OCI-LY1 (cell line): ENCODE data around the gene LRRC4B.

ENCODE experiments used
- H2AFZ ChIP-seq: fragments of 200-600 bp; sonication (generic), shearing (Covaris generic); 2 replicates; pipeline ENCODE4 v1.6.0; 2014; ENCODE audit warnings: antibody characterized with exemption, mild to moderate bottlenecking, low read length
- H3F3A ChIP-seq: fragments of 200-600 bp; sonication (generic), shearing (Covaris generic); 2 replicates; pipeline ENCODE4 v1.6.0; 2014; ENCODE audit warnings: mild to moderate bottlenecking, antibody characterized with exemption, low read length, moderate library complexity; ENCODE audit not compliant: insufficient read depth
- H3K27ac ChIP-seq: fragments of 200-600 bp; sonication (generic); 2 replicates; pipeline ENCODE4 v1.5.1; 2014; ENCODE audit warnings: low read length, mixed run types, mild to moderate bottlenecking, low read depth; ENCODE audit not compliant: poor library complexity, severe bottlenecking
- H3K27me3 ChIP-seq: fragments of 200-600 bp; sonication (generic); 2 replicates; pipeline ENCODE4 v1.6.0; 2014; ENCODE audit warnings: antibody characterized with exemption, mild to moderate bottlenecking, low read length, moderate library complexity; ENCODE audit not compliant: insufficient read depth
- H3K36me3 ChIP-seq: fragments of 200-600 bp; sonication (generic); 2 replicates; pipeline ENCODE4 v1.6.1; 2014; ENCODE audit warnings: mild to moderate bottlenecking, antibody characterized with exemption, low read length, moderate library complexity, mixed read lengths; ENCODE audit not compliant: insufficient read depth
- H3K4me1 ChIP-seq: fragments of 200-600 bp; sonication (generic); 2 replicates; pipeline ENCODE4 v1.5.1; 2014; ENCODE audit warnings: mild to moderate bottlenecking, low read length, moderate library complexity; ENCODE audit not compliant: insufficient read depth, severe bottlenecking
- H3K4me2 ChIP-seq: fragments of 200-600 bp; sonication (generic), shearing (Covaris generic); 2 replicates; pipeline ENCODE4 v1.6.1; 2014; ENCODE audit warnings: low read length
- H3K4me3 ChIP-seq: fragments of 200-600 bp; sonication (generic); 2 replicates; pipeline ENCODE4 v1.5.1; 2014; ENCODE audit warnings: low read length, low read depth, mild to moderate bottlenecking, mixed read lengths; ENCODE audit not compliant: poor library complexity, severe bottlenecking
- H3K79me2 ChIP-seq: fragments of 200-600 bp; shearing (Covaris generic); 2 replicates; pipeline ENCODE4 v1.6.1; 2016; ENCODE audit warnings: mixed run types, low read length, mixed read lengths; ENCODE audit not compliant: insufficient read depth
- H3K9ac ChIP-seq: fragments of 200-600 bp; sonication (generic), shearing (Covaris generic); 2 replicates; pipeline ENCODE4 v1.6.1; 2014; ENCODE audit warnings: mild to moderate bottlenecking, low read length, mixed read lengths
- H3K9me2 ChIP-seq: fragments of 200-600 bp; sonication (generic), shearing (Covaris generic); 2 replicates; pipeline ENCODE4 v1.6.1; 2014; ENCODE audit warnings: low read depth, mild to moderate bottlenecking, low read length, mixed read lengths
- H3K9me3 ChIP-seq: fragments of 200-600 bp; shearing (Covaris generic); 2 replicates; pipeline ENCODE4 v1.6.1; 2014; ENCODE audit warnings: low read length, mixed read lengths
- H4K20me1 ChIP-seq: fragments of 200-600 bp; sonication (generic), shearing (Covaris generic); 2 replicates; pipeline ENCODE4 v1.6.0; 2016; ENCODE audit warnings: mild to moderate bottlenecking, low read length; ENCODE audit not compliant: insufficient read depth
- EZH2 ChIP-seq: fragments of 200-600 bp; sonication (generic), shearing (Covaris generic); IDR thresholded peaks from 2 replicates; pipeline ENCODE4 v1.8.0; 2017; ENCODE audit warnings: borderline replicate concordance, mixed run types, mild to moderate bottlenecking, antibody characterized with exemption, low read length, moderate library complexity, mixed read lengths
- TF ChIP-seq, protein P1 (sequence below): fragments of 200-600 bp; sonication (generic), shearing (Covaris generic); IDR thresholded peaks from 2 replicates; pipeline ENCODE4 v1.5.1; 2017; ENCODE audit warnings: mild to moderate bottlenecking, antibody characterized with exemption, low read length, moderate library complexity, mixed read lengths

LRRC4B gene

DNA sequence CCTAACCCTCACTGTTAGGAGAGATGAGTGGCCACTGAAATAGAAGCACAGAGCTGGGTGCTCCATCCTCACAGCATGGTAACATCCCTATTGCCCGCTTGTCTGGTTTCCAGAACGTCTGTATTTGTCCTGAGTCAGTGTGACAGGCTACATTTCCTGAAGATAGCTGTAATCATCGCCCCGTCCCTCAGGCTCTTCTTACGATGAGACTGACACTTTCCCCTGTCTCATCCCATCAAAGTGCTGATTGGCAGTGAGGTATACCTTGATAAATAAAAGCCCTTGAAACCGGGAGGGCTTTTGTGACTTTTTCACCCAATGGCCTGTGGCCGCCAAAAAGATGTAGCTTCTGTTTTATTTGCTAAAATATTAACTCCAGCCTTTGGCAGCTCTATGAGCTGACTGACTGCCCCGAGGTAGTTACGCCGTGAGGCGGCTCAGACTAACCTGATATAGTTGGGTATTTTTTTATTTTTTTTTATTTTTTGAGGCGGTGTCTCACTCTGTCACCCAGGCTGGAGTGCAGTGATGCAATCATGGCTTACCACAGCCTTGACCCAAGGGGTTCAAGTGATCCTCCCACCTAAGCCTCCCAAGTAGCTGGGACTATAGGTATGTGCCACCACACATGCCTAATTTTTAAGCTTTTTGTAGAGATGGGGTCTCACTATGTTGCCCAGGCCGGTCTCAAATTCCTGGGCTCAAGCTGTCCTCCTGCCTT lies 5.7 kb upstream of the LRRC4B start:
- no peak overlapping the region for H3K4me2 ChIP-seq
- peaks cover 4% of the 10 kb centered on the region; the same call in 1 of the 2 replicates for H3K27me3 ChIP-seq
- H3K79me2 ChIP-seq, result no peaks in the 10 kb centered on the region
- H4K20me1 ChIP-seq, result no peaks in the 10 kb centered on the region
- H2AFZ ChIP-seq, result no peak overlapping the region
- no peaks in the 10 kb centered on the region for H3K4me1 ChIP-seq
- no peak for TF ChIP-seq EZH2
- TF ChIP-seq, protein P1, sequence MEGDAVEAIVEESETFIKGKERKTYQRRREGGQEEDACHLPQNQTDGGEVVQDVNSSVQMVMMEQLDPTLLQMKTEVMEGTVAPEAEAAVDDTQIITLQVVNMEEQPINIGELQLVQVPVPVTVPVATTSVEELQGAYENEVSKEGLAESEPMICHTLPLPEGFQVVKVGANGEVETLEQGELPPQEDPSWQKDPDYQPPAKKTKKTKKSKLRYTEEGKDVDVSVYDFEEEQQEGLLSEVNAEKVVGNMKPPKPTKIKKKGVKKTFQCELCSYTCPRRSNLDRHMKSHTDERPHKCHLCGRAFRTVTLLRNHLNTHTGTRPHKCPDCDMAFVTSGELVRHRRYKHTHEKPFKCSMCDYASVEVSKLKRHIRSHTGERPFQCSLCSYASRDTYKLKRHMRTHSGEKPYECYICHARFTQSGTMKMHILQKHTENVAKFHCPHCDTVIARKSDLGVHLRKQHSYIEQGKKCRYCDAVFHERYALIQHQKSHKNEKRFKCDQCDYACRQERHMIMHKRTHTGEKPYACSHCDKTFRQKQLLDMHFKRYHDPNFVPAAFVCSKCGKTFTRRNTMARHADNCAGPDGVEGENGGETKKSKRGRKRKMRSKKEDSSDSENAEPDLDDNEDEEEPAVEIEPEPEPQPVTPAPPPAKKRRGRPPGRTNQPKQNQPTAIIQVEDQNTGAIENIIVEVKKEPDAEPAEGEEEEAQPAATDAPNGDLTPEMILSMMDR, result no peak
- no peaks in the 10 kb centered on the region for H3F3A ChIP-seq
- H3K9me2 ChIP-seq, result no peaks in the 10 kb centered on the region
- no peaks in the 10 kb centered on the region for H3K36me3 ChIP-seq
- no peak overlapping the region for H3K9ac ChIP-seq
- no peak overlapping the region for H3K4me3 ChIP-seq
- H3K27ac ChIP-seq, result no peak overlapping the region
- no peaks in the 10 kb centered on the region for H3K9me3 ChIP-seq

DNA sequence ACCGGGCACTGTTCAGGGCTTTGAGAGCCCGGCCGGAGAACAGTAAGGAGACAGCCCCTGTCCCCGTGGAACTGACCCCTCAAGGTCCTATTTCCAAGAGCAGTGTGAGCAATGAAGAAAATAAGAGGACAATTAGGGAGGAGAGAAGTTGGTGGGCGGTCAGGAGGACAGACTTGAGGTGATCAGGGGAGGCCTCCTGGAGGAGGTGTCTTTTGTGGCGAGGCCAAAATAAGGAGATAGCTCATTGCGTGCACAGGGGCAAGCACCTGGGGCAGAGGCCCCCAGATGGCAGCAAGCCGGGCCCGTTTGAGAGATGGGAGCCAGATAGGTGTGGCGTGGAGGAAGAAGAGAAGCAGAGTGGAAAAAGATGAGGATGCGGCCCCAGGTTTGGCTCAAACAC lies 2.8 kb upstream of the LRRC4B start:
- Histone ChIP-seq H3K27ac (no peak overlapping the region), H3K27me3 (peaks cover 5% of the 10 kb centered on the region; the same call in 1 of the 2 replicates), H3K4me2 (no peak overlapping the region), H3K4me1 (no peaks in the 10 kb centered on the region), H3K4me3 (no peak overlapping the region), H4K20me1 (no peaks in the 10 kb centered on the region), H3F3A (no peaks in the 10 kb centered on the region), H3K79me2 (no peaks in the 10 kb centered on the region), H3K9me3 (no peaks in the 10 kb centered on the region), H2AFZ (no peak overlapping the region), H3K9ac (no peak overlapping the region), H3K9me2 (no peaks in the 10 kb centered on the region), H3K36me3 (no peaks in the 10 kb centered on the region)
- no peak for TF ChIP-seq EZH2
- TF ChIP-seq, protein P1, result no peak

DNA sequence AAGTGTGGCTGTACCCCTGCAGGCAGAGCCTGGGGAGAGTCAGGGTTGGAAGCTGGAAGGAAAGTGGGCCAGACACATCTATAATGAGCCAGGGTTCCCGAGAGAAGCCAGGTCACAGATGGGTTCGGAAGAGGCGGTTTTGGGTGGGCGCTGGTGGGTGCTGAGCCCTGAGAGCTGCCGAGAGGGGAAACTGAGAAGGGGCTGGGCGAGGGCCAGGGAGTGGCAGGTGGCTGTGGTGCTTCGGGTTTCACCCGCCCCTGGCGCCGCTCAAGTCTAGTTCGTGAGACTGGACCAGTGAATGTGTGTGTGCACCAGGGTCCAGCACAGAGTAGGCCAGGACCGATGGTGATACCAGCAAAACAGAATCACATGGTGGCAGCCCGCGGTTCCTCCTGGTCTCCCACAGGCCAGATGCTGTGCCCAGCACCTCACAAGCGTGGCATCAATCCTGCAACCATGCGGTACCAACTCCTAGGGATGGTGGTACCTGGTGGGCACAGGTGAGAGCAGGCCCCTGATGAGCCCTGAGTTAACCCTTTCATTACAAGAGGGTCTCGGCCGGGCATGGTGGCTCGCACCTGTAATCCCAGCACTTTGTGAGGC lies 1.8 kb upstream of the LRRC4B start:
- H3K79me2 ChIP-seq, result no peaks in the 10 kb centered on the region
- TF ChIP-seq, protein P1, result no peak
- TF ChIP-seq EZH2, result no peak
- no peaks in the 10 kb centered on the region for H3K9me2 ChIP-seq

More for the DNA sequence above, 1.8 kb upstream of the LRRC4B start:
- H4K20me1 ChIP-seq, result no peaks in the 10 kb centered on the region
- no peaks in the 10 kb centered on the region for H3F3A ChIP-seq
- H3K4me3 ChIP-seq, result no peak overlapping the region
- no peak overlapping the region for H3K9ac ChIP-seq
- no peak overlapping the region for H3K27ac ChIP-seq
- no peaks in the 10 kb centered on the region for H3K4me1 ChIP-seq
- no peaks in the 10 kb centered on the region for H3K9me3 ChIP-seq
- H3K27me3 ChIP-seq, result peaks cover 5% of the 10 kb centered on the region; the same call in 1 of the 2 replicates
- H3K36me3 ChIP-seq, result no peaks in the 10 kb centered on the region
- H2AFZ ChIP-seq, result no peak overlapping the region
- H3K4me2 ChIP-seq, result no peak overlapping the region
